ENCODE results near the gene GMDS.

GMDS gene

DNA sequence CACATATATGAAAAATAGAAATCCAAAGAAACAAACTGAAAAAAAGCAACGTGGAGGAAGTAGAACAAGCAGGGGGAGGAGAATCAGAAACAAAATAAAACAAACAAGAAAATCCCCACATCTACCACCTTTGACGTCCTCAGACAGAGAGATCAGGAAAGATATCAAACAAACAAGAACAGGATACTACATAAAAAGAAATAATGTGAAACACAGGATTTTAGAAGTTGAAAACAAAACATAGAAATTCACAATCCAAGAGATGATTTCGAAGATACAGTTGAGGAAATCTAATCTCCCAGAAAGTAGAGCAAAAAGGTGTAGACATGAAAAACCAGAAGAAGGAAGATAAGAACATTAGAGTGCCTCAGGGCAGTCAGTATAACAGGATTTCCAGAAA, 514.5 kb downstream of the GMDS start:
- Histone ChIP-seq H3K27me3 (ENCODE audit: insufficient read depth, low read length, poor library complexity, severe bottlenecking) (no peaks in the 10 kb centered on the region), H3K4me2 (ENCODE audit: low read depth, low read length, poor library complexity, severe bottlenecking) (no peak overlapping the region), H3K9me2 (replicated peaks; ENCODE audit: low read depth, low read length) (no peaks in the 10 kb centered on the region), H3K4me3 (ENCODE audit: low read length, poor library complexity, severe bottlenecking) (no peak overlapping the region), H3K79me2 (ENCODE audit: insufficient read depth, low read length) (no peaks in the 10 kb centered on the region), H3K9ac (ENCODE audit: low read depth, low read length, poor library complexity, severe bottlenecking) (no peak overlapping the region), H4K20me1 (ENCODE audit: insufficient read depth, low read length, poor library complexity, severe bottlenecking) (no peaks in the 10 kb centered on the region), H3F3A (ENCODE audit: low read depth) (no peaks in the 10 kb centered on the region), H3K4me1 (ENCODE audit: insufficient read depth, low read length, poor library complexity, severe bottlenecking) (no peaks in the 10 kb centered on the region), H3K9me3 (ENCODE audit: insufficient read depth, low read depth, low read length) (no peaks in the 10 kb centered on the region), H3K36me3 (ENCODE audit: insufficient read depth, low read length) (no peaks in the 10 kb centered on the region; the same call in 1 of the 2 replicates), H2AFZ (ENCODE audit: low read length) (no peak overlapping the region)
- TF ChIP-seq EZH2phosphoT487 (IDR thresholded peaks at IDR 0.05; ENCODE audit: borderline replicate concordance), result no peak

- Histone ChIP-seq H3K4me3 (ENCODE audit: low read length, poor library complexity, severe bottlenecking) (no peak overlapping the region), H3F3A (ENCODE audit: low read depth) (no peaks in the 10 kb centered on the region), H3K9me2 (replicated peaks; ENCODE audit: low read depth, low read length) (no peaks in the 10 kb centered on the region), H3K36me3 (ENCODE audit: insufficient read depth, low read length) (no peaks in the 10 kb centered on the region; the same call in 1 of the 2 replicates), H3K4me1 (ENCODE audit: insufficient read depth, low read length, poor library complexity, severe bottlenecking) (peaks cover 3% of the 10 kb centered on the region), H3K9me3 (ENCODE audit: insufficient read depth, low read depth, low read length) (no peaks in the 10 kb centered on the region), H3K4me2 (ENCODE audit: low read depth, low read length, poor library complexity, severe bottlenecking) (no peak overlapping the region), H4K20me1 (ENCODE audit: insufficient read depth, low read length, poor library complexity, severe bottlenecking) (no peaks in the 10 kb centered on the region), H3K9ac (ENCODE audit: low read depth, low read length, poor library complexity, severe bottlenecking) (no peak overlapping the region), H3K79me2 (ENCODE audit: insufficient read depth, low read length) (no peaks in the 10 kb centered on the region), H3K27me3 (ENCODE audit: insufficient read depth, low read length, poor library complexity, severe bottlenecking) (no peaks in the 10 kb centered on the region), H2AFZ (ENCODE audit: low read length) (no peak overlapping the region)
- TF ChIP-seq EZH2phosphoT487 (IDR thresholded peaks at IDR 0.05; ENCODE audit: borderline replicate concordance), result no peak
- no peak for TF ChIP-seq CTCF (conservative IDR thresholded peaks at IDR 0.05; ENCODE audit: low read length)
These were observed 515.7 kb downstream of the GMDS start for GRCh38 chr6:1729750-1730140.

DNA sequence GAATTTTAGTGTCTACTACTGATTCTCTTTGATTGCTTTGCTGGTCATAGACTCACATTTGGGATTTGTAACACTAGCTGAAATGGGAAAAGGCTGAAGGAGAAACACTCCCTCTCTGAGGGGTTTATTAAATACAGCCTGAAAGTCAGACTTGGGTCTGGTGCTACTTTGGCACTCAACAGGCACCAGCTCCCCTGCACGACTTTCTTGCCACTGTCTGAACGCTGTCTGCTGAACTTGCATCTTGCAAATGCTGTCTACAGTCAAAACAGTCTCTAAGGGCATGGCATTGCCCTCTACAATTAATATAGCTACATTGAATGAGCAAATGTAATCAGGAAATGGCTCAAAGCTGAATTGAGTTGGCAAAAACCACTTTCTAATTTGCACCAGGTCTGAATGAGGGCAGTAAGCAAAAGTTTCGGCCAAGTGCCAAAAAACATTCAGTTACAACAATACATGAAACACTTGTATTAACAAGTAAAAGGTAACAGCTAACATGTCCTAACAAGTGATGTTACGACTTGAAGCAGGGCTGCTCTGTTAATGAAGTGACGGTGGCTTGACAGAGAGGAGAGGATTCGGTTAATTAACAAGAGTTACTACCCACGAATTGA, 516.2 kb downstream of the GMDS start:
- H3K4me2 ChIP-seq (ENCODE audit: low read depth, low read length, poor library complexity, severe bottlenecking), result no peak overlapping the region
- no peak overlapping the region for H2AFZ ChIP-seq (ENCODE audit: low read length)
- no peaks in the 10 kb centered on the region; the same call in 1 of the 2 replicates for H3K36me3 ChIP-seq (ENCODE audit: insufficient read depth, low read length)
- H3K9me2 ChIP-seq (replicated peaks; ENCODE audit: low read depth, low read length), result no peaks in the 10 kb centered on the region
- H3K79me2 ChIP-seq (ENCODE audit: insufficient read depth, low read length), result no peaks in the 10 kb centered on the region
- no peak overlapping the region for H3K4me3 ChIP-seq (ENCODE audit: low read length, poor library complexity, severe bottlenecking)
- H3K9ac ChIP-seq (ENCODE audit: low read depth, low read length, poor library complexity, severe bottlenecking), result no peak overlapping the region
- no peaks in the 10 kb centered on the region for H3K27me3 ChIP-seq (ENCODE audit: insufficient read depth, low read length, poor library complexity, severe bottlenecking)
- no peaks in the 10 kb centered on the region for H3K9me3 ChIP-seq (ENCODE audit: insufficient read depth, low read depth, low read length)
- no peak for TF ChIP-seq EZH2phosphoT487 (IDR thresholded peaks at IDR 0.05; ENCODE audit: borderline replicate concordance)
- TF ChIP-seq CTCF (conservative IDR thresholded peaks at IDR 0.05; ENCODE audit: low read length), result no peak
- H3F3A ChIP-seq (ENCODE audit: low read depth), result no peaks in the 10 kb centered on the region
- H4K20me1 ChIP-seq (ENCODE audit: insufficient read depth, low read length, poor library complexity, severe bottlenecking), result no peaks in the 10 kb centered on the region
- H3K4me1 ChIP-seq (ENCODE audit: insufficient read depth, low read length, poor library complexity, severe bottlenecking), result peaks cover 4% of the 10 kb centered on the region

GRCh38 chr6:1726341-1726768, 519.0 kb downstream of the GMDS start:
- H3K36me3 ChIP-seq (ENCODE audit: insufficient read depth, low read length), result no peaks in the 10 kb centered on the region; the same call in 1 of the 2 replicates
- H2AFZ ChIP-seq (ENCODE audit: low read length), result no peak overlapping the region
- no peaks in the 10 kb centered on the region for H3K9me3 ChIP-seq (ENCODE audit: insufficient read depth, low read depth, low read length)
- no peaks in the 10 kb centered on the region for H3F3A ChIP-seq (ENCODE audit: low read depth)
- no peak overlapping the region for H3K4me3 ChIP-seq (ENCODE audit: low read length, poor library complexity, severe bottlenecking)
- no peak overlapping the region for H3K9ac ChIP-seq (ENCODE audit: low read depth, low read length, poor library complexity, severe bottlenecking)
- no peaks in the 10 kb centered on the region for H4K20me1 ChIP-seq (ENCODE audit: insufficient read depth, low read length, poor library complexity, severe bottlenecking)
- H3K4me1 ChIP-seq (ENCODE audit: insufficient read depth, low read length, poor library complexity, severe bottlenecking), result peaks cover 5% of the 10 kb centered on the region
- TF ChIP-seq EZH2phosphoT487 (IDR thresholded peaks at IDR 0.05; ENCODE audit: borderline replicate concordance), result no peak
- no peak for TF ChIP-seq CTCF (conservative IDR thresholded peaks at IDR 0.05; ENCODE audit: low read length)
- H3K79me2 ChIP-seq (ENCODE audit: insufficient read depth, low read length), result no peaks in the 10 kb centered on the region
- no peaks in the 10 kb centered on the region for H3K9me2 ChIP-seq (replicated peaks; ENCODE audit: low read depth, low read length)
- no peaks in the 10 kb centered on the region for H3K27me3 ChIP-seq (ENCODE audit: insufficient read depth, low read length, poor library complexity, severe bottlenecking)
- no peak overlapping the region for H3K4me2 ChIP-seq (ENCODE audit: low read depth, low read length, poor library complexity, severe bottlenecking)

Data from Loucy (cell line).